Uterus (tissue), 4 donors: Measurements from ENCODE around the gene CSTF3. TPM values are rescaled to one million over a fixed set of nuclear protein-coding genes. Genes with fewer than 3 reads are reported as not detected.

Source experiments
- DNase-seq, 2 donors: peaks; one replicate each; pipeline ENCODE4 v3.0.0-alpha.2; 2019 to 2020
- H3K27ac ChIP-seq, 2 donors: fragments of 200-600 bp; sonication (generic); 1 replicate in 1 of 2; 2 replicates in 1 of 2; pipeline ENCODE4 v1.5.1; 2016 to 2018
- H3K27me3 ChIP-seq, 2 donors: fragments of 200-600 bp; sonication (generic); one replicate each; pipeline ENCODE4 v1.5.1; 2018 to 2019; ENCODE audit warnings: control low read depth in 1 of 2
- H3K36me3 ChIP-seq, 2 donors: fragments of 200-600 bp; sonication (generic); one replicate each; pipeline ENCODE4 v1.5.1; 2019; ENCODE audit warnings: control low read depth in 1 of 2
- H3K4me1 ChIP-seq, 2 donors: fragments of 200-600 bp; sonication (generic); one replicate each; pipeline ENCODE4 v1.5.1; 2018 to 2019; ENCODE audit warnings: control low read depth in 1 of 2
- H3K4me3 ChIP-seq, 2 donors: fragments of 200-600 bp; sonication (generic); 1 replicate in 1 of 2; 2 replicates in 1 of 2; pipeline ENCODE4 v1.5.1; 2018 to 2019; ENCODE audit warnings: mild to moderate bottlenecking in 1 of 2
- H3K9me3 ChIP-seq, 2 donors: fragments of 200-600 bp; sonication (generic); one replicate each; pipeline ENCODE4 v1.5.1; 2019; ENCODE audit warnings: control low read depth in 1 of 2
- POLR2A ChIP-seq, 2 donors: fragments of 450-650 bp; IDR thresholded peaks; one replicate each; pipeline ENCODE4 v1.6.1; 2016; ENCODE audit warnings: antibody characterized with exemption in 2 of 2, mild to moderate bottlenecking in 1 of 2, moderate library complexity in 1 of 2
- intact Hi-C: fragments of 100-400 bp; cut with DNase I; formaldehyde crosslinking; loops from one replicate; pipeline ENCODE4 v1.15.1; 2023; ENCODE audit warnings: low total_unique reads
- total RNA-seq, 4 donors: library from RNA; depleted of rRNA in 3 of 4; stranded (reverse); fragments of >200 nt in 3 of 4; gene quantifications; one replicate each; pipeline versions ENCODE4 v1.1.0 to v1.2.4, GENCODE V29; 2014 to 2023
- TF ChIP-seq, protein P1 (sequence below), 4 experiments: fragments of 200-600 bp in 2 of 4; fragments of 450-650 bp in 2 of 4; sonication (generic) in 2 of 4; IDR thresholded peaks; one replicate each; pipeline ENCODE4 v1.5.1; 2016 to 2019; ENCODE audit warnings: antibody characterized with exemption in 4 of 4, mild to moderate bottlenecking in 2 of 4, moderate library complexity in 1 of 4
- donor health status: DM: yes; HTN: yes; CAD: no.

Gene CSTF3
- total RNA-seq, 4 donors from 2014 or later, result 7.9 to 53.0 (median 19.0) TPM

GRCh38 chr11:33063326-33063881 lies 97.9 kb downstream of the CSTF3 start:
- H3K4me1 ChIP-seq, result peaks cover 0 to 3% of the 10 kb centered on the region in 2 donors
- peak overlapping the region; percentile 44 to 52 for H3K27ac ChIP-seq
- no peaks in the 10 kb centered on the region for H3K27me3 ChIP-seq
- intact Hi-C loops, result loop anchor here (10.0 kb wide), 2 partner anchors 99 to 259 kb away; no protein-coding TSS in a partner anchor
- H3K36me3 ChIP-seq, result no peaks in the 10 kb centered on the region
- no peak overlapping the region for H3K4me3 ChIP-seq
- no peaks in the 10 kb centered on the region for H3K9me3 ChIP-seq
- TF ChIP-seq, protein P1, sequence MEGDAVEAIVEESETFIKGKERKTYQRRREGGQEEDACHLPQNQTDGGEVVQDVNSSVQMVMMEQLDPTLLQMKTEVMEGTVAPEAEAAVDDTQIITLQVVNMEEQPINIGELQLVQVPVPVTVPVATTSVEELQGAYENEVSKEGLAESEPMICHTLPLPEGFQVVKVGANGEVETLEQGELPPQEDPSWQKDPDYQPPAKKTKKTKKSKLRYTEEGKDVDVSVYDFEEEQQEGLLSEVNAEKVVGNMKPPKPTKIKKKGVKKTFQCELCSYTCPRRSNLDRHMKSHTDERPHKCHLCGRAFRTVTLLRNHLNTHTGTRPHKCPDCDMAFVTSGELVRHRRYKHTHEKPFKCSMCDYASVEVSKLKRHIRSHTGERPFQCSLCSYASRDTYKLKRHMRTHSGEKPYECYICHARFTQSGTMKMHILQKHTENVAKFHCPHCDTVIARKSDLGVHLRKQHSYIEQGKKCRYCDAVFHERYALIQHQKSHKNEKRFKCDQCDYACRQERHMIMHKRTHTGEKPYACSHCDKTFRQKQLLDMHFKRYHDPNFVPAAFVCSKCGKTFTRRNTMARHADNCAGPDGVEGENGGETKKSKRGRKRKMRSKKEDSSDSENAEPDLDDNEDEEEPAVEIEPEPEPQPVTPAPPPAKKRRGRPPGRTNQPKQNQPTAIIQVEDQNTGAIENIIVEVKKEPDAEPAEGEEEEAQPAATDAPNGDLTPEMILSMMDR (IDR thresholded peaks at IDR 0.05), result no peak
- TF ChIP-seq POLR2A (IDR thresholded peaks at IDR 0.05), result no peak
- DNase-seq, result no peak

DNA sequence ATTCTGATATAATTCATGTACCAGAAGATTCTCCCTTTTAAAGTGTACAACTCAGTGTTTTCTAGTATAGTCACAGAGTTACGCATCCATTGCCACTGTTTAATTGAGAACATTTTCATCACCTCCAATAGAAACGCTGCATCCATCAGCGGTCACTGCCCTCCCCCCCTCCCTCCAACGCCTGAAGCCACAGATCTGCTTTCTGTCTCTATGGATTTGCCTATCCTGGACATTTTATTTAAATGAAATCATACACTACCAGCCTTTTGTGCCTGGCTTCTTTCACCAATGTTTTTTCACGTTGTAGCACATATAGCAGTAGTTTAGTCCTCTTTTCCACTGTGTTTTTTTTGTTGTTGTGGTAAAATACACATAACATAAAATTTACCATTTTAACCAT lies 99.1 kb downstream of the CSTF3 start:
- peak overlapping the region; percentile 33 to 52 for H3K27ac ChIP-seq
- H3K4me1 ChIP-seq, result peaks cover 0 to 3% of the 10 kb centered on the region in 2 donors
- TF ChIP-seq, protein P1 (IDR thresholded peaks at IDR 0.05), result no peak
- no peak for TF ChIP-seq POLR2A (IDR thresholded peaks at IDR 0.05)
- no peak for DNase-seq
- no peaks in the 10 kb centered on the region for H3K36me3 ChIP-seq
- H3K9me3 ChIP-seq, result no peaks in the 10 kb centered on the region
- intact Hi-C loops, result loop anchor here (10.0 kb wide), 2 partner anchors 97 to 257 kb away; no protein-coding TSS in a partner anchor
- no peaks in the 10 kb centered on the region for H3K27me3 ChIP-seq
- no peak overlapping the region for H3K4me3 ChIP-seq

DNA sequence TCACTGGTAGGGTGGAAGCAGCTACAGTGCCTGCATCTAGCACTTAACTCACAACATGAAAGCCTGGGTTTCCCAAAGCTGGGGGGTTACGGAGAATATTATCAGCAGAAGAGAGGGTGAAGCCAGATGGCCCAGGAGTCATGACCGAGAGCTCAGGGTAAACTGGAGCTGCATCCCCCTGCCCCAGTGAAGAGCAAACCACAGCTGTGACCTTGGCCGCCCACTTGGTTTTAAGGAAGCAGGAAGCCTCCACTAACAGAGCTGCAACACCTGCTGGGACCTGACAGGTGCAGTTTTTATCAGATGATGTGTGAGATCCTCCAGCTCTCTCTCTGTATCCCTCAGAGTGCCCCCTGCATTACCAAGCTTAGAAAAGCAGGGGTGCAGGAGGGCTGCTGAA lies 101.0 kb downstream of the CSTF3 start:
- Histone ChIP-seq H3K27ac (no peak overlapping the region), H3K4me3 (no peak overlapping the region), H3K27me3 (no peaks in the 10 kb centered on the region), H3K9me3 (no peaks in the 10 kb centered on the region), H3K36me3 (no peaks in the 10 kb centered on the region), H3K4me1 (peaks cover 0 to 3% of the 10 kb centered on the region in 2 donors)
- no peak for DNase-seq
- intact Hi-C loops, result loop anchor here (10.0 kb wide), 2 partner anchors 95 to 255 kb away; no protein-coding TSS in a partner anchor
- TF ChIP-seq, protein P1 (IDR thresholded peaks at IDR 0.05), result no peak
- no peak for TF ChIP-seq POLR2A (IDR thresholded peaks at IDR 0.05)

GRCh38 chr11:33059331-33060007 lies 101.8 kb downstream of the CSTF3 start:
- H3K36me3 ChIP-seq, result no peaks in the 10 kb centered on the region
- H3K9me3 ChIP-seq, result no peaks in the 10 kb centered on the region
- intact Hi-C loops, result loop anchor here (10.0 kb wide), 2 partner anchors 95 to 255 kb away; no protein-coding TSS in a partner anchor
- no peak for DNase-seq
- TF ChIP-seq, protein P1 (IDR thresholded peaks at IDR 0.05), result no peak
- TF ChIP-seq POLR2A (IDR thresholded peaks at IDR 0.05), result no peak
- H3K4me3 ChIP-seq, result no peak overlapping the region
- peaks cover 0 to 3% of the 10 kb centered on the region in 2 donors for H3K4me1 ChIP-seq
- H3K27me3 ChIP-seq, result no peaks in the 10 kb centered on the region
- H3K27ac ChIP-seq, result no peak overlapping the region

DNA sequence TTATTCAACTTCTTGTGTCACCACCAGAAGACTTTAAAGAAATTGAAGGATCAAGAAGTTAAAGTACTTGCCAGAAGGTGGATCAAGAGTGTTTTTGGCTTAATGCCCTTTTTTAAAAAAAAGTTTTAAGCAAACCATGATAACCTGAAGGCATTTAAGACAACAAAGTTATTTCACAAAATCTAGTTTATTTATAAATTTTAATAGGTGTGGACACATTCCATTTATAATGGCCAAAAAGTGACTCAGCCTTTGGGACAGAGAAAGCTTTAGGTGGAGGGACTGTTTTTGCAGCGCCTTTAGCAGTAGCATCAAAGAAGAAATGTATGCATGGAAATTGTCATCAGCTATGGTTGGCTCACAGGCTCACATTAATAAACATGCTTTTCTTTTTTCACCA lies 104.0 kb downstream of the CSTF3 start:
- DNase-seq, result no peak
- no peaks in the 10 kb centered on the region for H3K27me3 ChIP-seq
- intact Hi-C loops, result no loop called here
- H3K4me3 ChIP-seq, result no peak overlapping the region
- no peak for TF ChIP-seq POLR2A (IDR thresholded peaks at IDR 0.05)
- TF ChIP-seq, protein P1 (IDR thresholded peaks at IDR 0.05), result no peak
- H3K36me3 ChIP-seq, result no peaks in the 10 kb centered on the region
- H3K27ac ChIP-seq, result no peak overlapping the region
- H3K4me1 ChIP-seq, result no peaks in the 10 kb centered on the region
- H3K9me3 ChIP-seq, result no peaks in the 10 kb centered on the region
